Esophagus squamous epithelium (tissue), 5 donors: ENCODE results near the gene PSMD14. TPM values are rescaled to one million over a fixed set of nuclear protein-coding genes. Genes with fewer than 3 reads are reported as not detected.
"Not testable (repeated sequence)": the region's sequence is repeated elsewhere in the genome, so short reads cannot be mapped to it uniquely, and the experiment has no call there.

Experiments used
- DNase-seq: peaks from one replicate; lab custom pipeline; 2025; lab: John Stamatoyannopoulos, UW
- H3K27ac ChIP-seq, 4 donors: fragments of 200-600 bp; sonication (generic); one replicate each; pipeline ENCODE4 v1.5.1; 2016 to 2019; ENCODE audit warnings: mild to moderate bottlenecking in 1 of 4
- H3K27me3 ChIP-seq, 4 donors: fragments of 200-600 bp; sonication (generic); 1 replicate in 3 of 4; 2 replicates in 1 of 4; pipeline versions ENCODE4 v1.5.1 to v1.6.0; 2017 to 2021; ENCODE audit warnings: antibody characterized with exemption in 1 of 4
- H3K36me3 ChIP-seq, 3 donors: fragments of 200-600 bp; sonication (generic); one replicate each; pipeline ENCODE4 v1.5.1; 2016 to 2019
- H3K4me1 ChIP-seq, 3 donors: fragments of 200-600 bp; sonication (generic); one replicate each; pipeline ENCODE4 v1.5.1; 2017 to 2019
- H3K4me3 ChIP-seq, 4 donors: fragments of 200-600 bp; sonication (generic); 1 replicate in 3 of 4; 2 replicates in 1 of 4; pipeline ENCODE4 v1.5.1; 2016 to 2019; ENCODE audit warnings: mild to moderate bottlenecking in 2 of 4, moderate library complexity in 1 of 4
- H3K9me3 ChIP-seq, 3 donors: fragments of 200-600 bp; sonication (generic); one replicate each; pipeline ENCODE4 v1.5.1; 2016 to 2019
- CTCF ChIP-seq, 6 experiments: fragments of 450-650 bp in 4 of 6; fragments of 200-600 bp in 2 of 6; sonication (generic) in 2 of 6; IDR thresholded peaks; one replicate each; pipeline ENCODE4 v1.5.1; 2016 to 2019; ENCODE audit warnings: antibody characterized with exemption in 6 of 6, mild to moderate bottlenecking in 4 of 6, moderate library complexity in 4 of 6
- POLR2A ChIP-seq, 4 donors: fragments of 450-650 bp; IDR thresholded peaks; one replicate each; pipeline ENCODE4 v1.6.1; 2017; ENCODE audit warnings: antibody characterized with exemption in 4 of 4, mild to moderate bottlenecking in 4 of 4, moderate library complexity in 3 of 4
- WGBS, 2 donors: methylation state at CpG; one replicate each; pipeline ENCODE4 v1.1.5; 2018; 5-methylcytosine and 5-hydroxymethylcytosine counted together
- intact Hi-C: fragments of 100-400 bp; cut with DNase I; formaldehyde crosslinking; loops from one replicate; pipeline ENCODE4 v1.15.0; 2022
- total RNA-seq, 4 donors: library from RNA; depleted of rRNA; stranded (reverse); fragments of >200 nt; gene quantifications; one replicate each; pipeline ENCODE4 v1.1.0, GENCODE V29; 2016
- donor health status: DM: yes; HTN: yes; CAD: no.

Gene PSMD14
- 10 to 100 TPM; 32.8 to 86.9 (median 53.3) TPM for total RNA-seq

- peak; percentile 66 for DNase-seq
- H3K4me1 ChIP-seq: peaks cover 4 to 24% (median 12%) of the 10 kb centered on the region in 3 donors
- peak within 1 kb of the TSS; percentile 62 to 88 (median 71) for H3K4me3 ChIP-seq
- H3K27me3 ChIP-seq: no peaks in the 10 kb centered on the region
- no peaks in the 10 kb centered on the region for H3K36me3 ChIP-seq
- H3K9me3 ChIP-seq: peaks cover 0 to 4% (median 0%) of the 10 kb centered on the region in 3 donors
- peak in 3 of 4 donors; percentile 46 to 74 (median 67) for TF ChIP-seq POLR2A (IDR thresholded peaks at IDR 0.05)
- peak in 1 of 6 experiments; percentile 8 for TF ChIP-seq CTCF (IDR thresholded peaks at IDR 0.05)
- intact Hi-C loops: no loop called here
- WGBS, 2 donors: 0 to 1% methylated on average over 13 to 24 of the region's 60 CpGs
- H3K27ac ChIP-seq: peak within 1 kb of the TSS; percentile 86 to 91 (median 89)
These were observed at the start of gene PSMD14 for GRCh38 chr2:161308178-161308955. TSS of gene PSMD14 (plus strand) at chr2:161308425. CDS start at chr2:161318826, 10,401 bp downstream.

- no peak for DNase-seq
- intact Hi-C loops: no loop called here
- no peak overlapping the region for H3K27ac ChIP-seq
- H3K9me3 ChIP-seq: no peaks in the 10 kb centered on the region
- 87 to 88% methylated on average over 11 of the region's 11 CpGs for WGBS, 2 donors
- TF ChIP-seq POLR2A (IDR thresholded peaks at IDR 0.05) (no peak), CTCF (IDR thresholded peaks at IDR 0.05) (no peak)
- H3K36me3 ChIP-seq: no peaks in the 10 kb centered on the region
- H3K27me3 ChIP-seq: no peaks in the 10 kb centered on the region
- no peak overlapping the region for H3K4me3 ChIP-seq
- H3K4me1 ChIP-seq: no peaks in the 10 kb centered on the region
These were observed 42.4 kb upstream of the PSMD14 start for GRCh38 chr2:161265874-161266273.

GRCh38 chr2:161269111-161269510 is 39.1 kb upstream of the PSMD14 start:
- Histone ChIP-seq H3K27me3 (no peaks in the 10 kb centered on the region), H3K36me3 (no peaks in the 10 kb centered on the region), H3K4me1 (no peaks in the 10 kb centered on the region), H3K4me3 (no peak overlapping the region), H3K27ac (no peak overlapping the region), H3K9me3 (peaks cover 0 to 7% (median 0%) of the 10 kb centered on the region in 3 donors)
- no peak for DNase-seq
- intact Hi-C loops: no loop called here
- WGBS, 2 donors: 85 to 88% methylated on average over 3 of the region's 3 CpGs
- no peak for TF ChIP-seq CTCF (IDR thresholded peaks at IDR 0.05)
- TF ChIP-seq POLR2A (IDR thresholded peaks at IDR 0.05): no peak

GRCh38 chr2:161273038-161273760 is 35.0 kb upstream of the PSMD14 start:
- peaks cover 0 to 4% (median 0%) of the 10 kb centered on the region in 4 donors for H3K27me3 ChIP-seq
- 36 to 37% methylated on average over 5 of the region's 5 CpGs for WGBS, 2 donors
- H3K36me3 ChIP-seq: no peaks in the 10 kb centered on the region
- no peak overlapping the region for H3K27ac ChIP-seq
- TF ChIP-seq POLR2A (IDR thresholded peaks at IDR 0.05) (no peak), CTCF (IDR thresholded peaks at IDR 0.05) (peak; percentile 26 to 74 (median 60))
- DNase-seq: no peak
- H3K4me3 ChIP-seq: no peak overlapping the region
- H3K4me1 ChIP-seq: no peaks in the 10 kb centered on the region
- intact Hi-C loops: no loop called here
- H3K9me3 ChIP-seq: peaks cover 0 to 7% (median 0%) of the 10 kb centered on the region in 3 donors

GRCh38 chr2:161278564-161279229 is 29.5 kb upstream of the PSMD14 start:
- H3K27me3 ChIP-seq, H3K36me3 ChIP-seq, intact Hi-C loops, H3K27ac ChIP-seq, DNase-seq, H3K4me1 ChIP-seq, H3K4me3 ChIP-seq, H3K9me3 ChIP-seq: not testable (repeated sequence)
- 61 to 63% methylated on average over 11 of the region's 11 CpGs for WGBS, 2 donors

GRCh38 chr2:161279230-161279815 is 28.9 kb upstream of the PSMD14 start:
- H3K27ac ChIP-seq, H3K36me3 ChIP-seq, H3K27me3 ChIP-seq, intact Hi-C loops, DNase-seq, H3K4me1 ChIP-seq, H3K9me3 ChIP-seq, H3K4me3 ChIP-seq: not testable (repeated sequence)
- 64 to 70% methylated on average over 5 of the region's 5 CpGs for WGBS, 2 donors

- H3K36me3 ChIP-seq, H3K27me3 ChIP-seq, intact Hi-C loops, H3K4me3 ChIP-seq, H3K4me1 ChIP-seq, H3K9me3 ChIP-seq, H3K27ac ChIP-seq, DNase-seq: not testable (repeated sequence)
- 81 to 83% methylated on average over 17 to 18 of the region's 18 CpGs for WGBS, 2 donors
These were observed 27.3 kb upstream of the PSMD14 start for GRCh38 chr2:161280906-161281323.
